WI38 (cell line): ENCODE results near the gene KIF21A.

Source experiments
- H3K4me3 ChIP-seq: 2 replicates; pipeline ENCODE4 v1.5.1; 2011; ENCODE audit warnings: low read depth, mild to moderate bottlenecking, control low read depth, low read length
- CTCF ChIP-seq: IDR thresholded peaks from 2 replicates; pipeline ENCODE4 v1.5.1; 2012; ENCODE audit warnings: low read depth, mild to moderate bottlenecking, control low read depth, low read length

KIF21A gene

GRCh38 chr12:39357041-39357440 lies 85.9 kb downstream of the KIF21A start:
- no peak for TF ChIP-seq CTCF

GRCh38 chr12:39355841-39356240 lies 87.1 kb downstream of the KIF21A start:
- H3K4me3 ChIP-seq: no peak overlapping the region
- no peak for TF ChIP-seq CTCF

More at GRCh38 chr12:39357041-39357440, 85.9 kb downstream of the KIF21A start:
- no peak overlapping the region for H3K4me3 ChIP-seq

DNA sequence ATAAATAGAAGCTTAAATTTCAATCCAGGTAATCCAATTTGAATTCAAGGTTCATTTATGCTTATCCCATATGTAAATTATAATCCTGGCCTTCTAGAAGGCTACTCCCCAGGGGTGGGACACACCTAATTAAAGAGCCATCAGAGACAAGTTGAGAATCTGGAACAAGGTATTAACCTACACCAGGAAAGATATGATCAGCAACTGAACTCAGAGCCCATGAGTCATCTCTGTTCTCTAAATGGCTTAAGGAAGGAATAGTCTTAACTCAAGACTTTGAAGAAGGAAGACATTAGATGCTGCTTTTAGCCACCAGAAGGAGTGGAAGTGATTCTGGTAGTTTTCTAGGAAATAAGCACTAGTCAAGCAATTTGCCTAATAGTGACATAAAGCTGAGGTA lies 88.0 kb downstream of the KIF21A start:
- TF ChIP-seq CTCF: no peak
- H3K4me3 ChIP-seq: no peak overlapping the region

DNA sequence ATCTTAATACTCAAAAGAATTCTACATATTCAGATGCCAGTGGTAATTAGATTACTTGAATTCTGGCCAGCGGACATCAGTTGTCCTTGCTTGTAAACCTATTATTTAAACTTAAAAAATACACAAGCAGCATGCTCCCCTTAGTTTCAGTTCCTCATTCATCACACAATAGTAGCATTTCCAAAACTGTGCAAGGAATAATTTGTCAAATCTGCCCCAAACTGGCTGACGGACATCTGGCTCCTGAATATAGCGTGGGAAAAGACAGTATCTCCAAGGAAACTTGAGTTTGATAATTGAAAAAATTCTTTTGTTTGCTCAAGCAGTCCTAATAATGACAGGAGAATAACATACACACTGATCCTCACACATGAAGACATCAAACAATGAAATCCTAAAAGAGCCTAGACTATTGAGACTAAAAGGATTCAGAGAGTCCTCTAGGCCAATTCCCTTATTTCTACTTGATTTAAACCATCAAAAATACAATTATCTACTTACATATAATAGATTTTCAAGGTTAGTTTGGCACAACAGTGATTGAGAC lies 90.4 kb downstream of the KIF21A start:
- no peak for TF ChIP-seq CTCF
- H3K4me3 ChIP-seq: no peak overlapping the region

DNA sequence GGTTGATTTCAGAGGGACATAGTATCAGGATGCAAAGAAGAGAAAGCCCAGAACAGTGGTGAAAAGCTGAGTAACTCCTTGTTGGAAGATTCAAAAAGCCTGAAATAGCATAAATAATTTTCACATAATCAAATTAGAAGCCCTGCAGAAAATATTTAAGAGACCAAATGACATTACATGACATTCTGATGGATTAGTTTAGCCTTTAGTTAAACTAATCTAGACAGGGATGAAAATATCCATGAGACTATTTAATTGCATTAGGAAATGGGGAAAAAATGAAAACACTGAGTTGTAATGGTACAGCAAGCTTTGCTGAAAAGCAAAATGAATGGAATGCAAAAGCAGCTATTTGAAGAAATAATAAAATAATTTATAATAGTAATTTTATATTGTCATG lies 91.8 kb downstream of the KIF21A start:
- H3K4me3 ChIP-seq: no peak overlapping the region
- no peak for TF ChIP-seq CTCF

DNA sequence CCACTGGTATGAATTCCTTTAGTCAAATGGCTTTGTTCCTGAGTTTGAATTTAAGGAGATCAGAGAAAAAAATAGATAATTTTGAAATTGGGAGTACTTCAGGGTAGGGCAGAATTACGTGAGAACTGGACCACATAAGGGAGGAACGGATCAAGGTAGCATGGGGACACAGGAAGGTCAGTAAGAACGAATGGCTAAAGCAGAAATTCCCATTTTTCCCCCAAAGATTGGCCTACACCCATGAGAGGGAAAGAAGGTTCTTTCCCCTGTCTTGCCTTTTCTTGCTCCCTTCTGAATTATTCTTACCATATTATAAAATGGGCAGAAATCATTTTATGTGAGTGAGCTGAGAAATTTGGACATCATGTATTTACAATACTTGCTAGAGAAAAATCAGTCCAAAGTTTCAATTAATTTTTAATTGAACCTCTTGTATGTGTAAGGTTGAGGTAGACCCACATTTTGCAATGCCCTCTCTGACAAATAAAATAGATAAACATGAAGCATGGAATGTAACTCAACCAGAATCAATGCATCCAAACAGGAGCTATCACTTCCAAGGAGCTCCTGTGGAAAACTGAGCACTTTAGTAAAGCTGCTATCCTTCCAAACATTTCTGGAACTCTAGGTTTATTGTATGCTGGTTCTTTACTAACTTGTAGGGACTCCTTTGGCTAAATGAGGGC lies 93.8 kb downstream of the KIF21A start:
- no peak overlapping the region for H3K4me3 ChIP-seq
- no peak for TF ChIP-seq CTCF

- no peak overlapping the region for H3K4me3 ChIP-seq
- TF ChIP-seq CTCF: no peak
These were observed 94.4 kb downstream of the KIF21A start for GRCh38 chr12:39348523-39348922.
